SW480 (cell line): Measurements from ENCODE around the gene SDF4.

Source experiments
- DNase-seq: peaks from one replicate; pipeline ENCODE4 v3.0.0-alpha.2; 2016; ENCODE audit warnings: low spot score

Gene SDF4

GRCh38 chr1:1231400-1232207, at the start of gene SDF4:
SDF4 (minus strand) TSS chr1:1232001; CDS start chr1:1228772, 3,229 bp downstream.
- peak; percentile 96 for DNase-seq

- DNase-seq: no peak
Observed at GRCh38 chr1:1280782-1281481, 49.1 kb upstream of the SDF4 start.

GRCh38 chr1:1279028-1279427, 47.2 kb upstream of the SDF4 start:
- no peak for DNase-seq

GRCh38 chr1:1278620-1279019, 46.8 kb upstream of the SDF4 start:
- no peak for DNase-seq

- no peak for DNase-seq
Observed at GRCh38 chr1:1275836-1276235, 44.0 kb upstream of the SDF4 start.

- no peak for DNase-seq
Observed at GRCh38 chr1:1274931-1275431, 43.2 kb upstream of the SDF4 start.

GRCh38 chr1:1274299-1274930, 42.6 kb upstream of the SDF4 start:
- DNase-seq: no peak

- DNase-seq: peak; percentile 90
Observed at GRCh38 chr1:1273512-1274298, 41.9 kb upstream of the SDF4 start, which contains the start of gene UBE2J2. UBE2J2 (minus strand) TSS chr1:1273854; CDS start chr1:1267992, 5,862 bp downstream.

GRCh38 chr1:1273209-1273511, 41.4 kb upstream of the SDF4 start:
- DNase-seq: no peak

- peak; percentile 62 for DNase-seq
Observed at GRCh38 chr1:1272341-1273208, 40.8 kb upstream of the SDF4 start.

GRCh38 chr1:1270813-1271212, 39.0 kb upstream of the SDF4 start:
- DNase-seq: no peak

GRCh38 chr1:1268284-1268682, 36.5 kb upstream of the SDF4 start:
- DNase-seq: no peak

- no peak for DNase-seq
Observed at GRCh38 chr1:1267488-1268283, 35.9 kb upstream of the SDF4 start.

GRCh38 chr1:1264868-1265272, 33.1 kb upstream of the SDF4 start:
- DNase-seq: peak; percentile 72

- no peak for DNase-seq
Observed at GRCh38 chr1:1264026-1264425, 32.2 kb upstream of the SDF4 start.

- no peak for DNase-seq
Observed at GRCh38 chr1:1262758-1263157, 31.0 kb upstream of the SDF4 start.

- no peak for DNase-seq
Observed at GRCh38 chr1:1262071-1262470, 30.3 kb upstream of the SDF4 start.

- DNase-seq: no peak
Observed at GRCh38 chr1:1260843-1261560, 29.2 kb upstream of the SDF4 start.

GRCh38 chr1:1259951-1260600, 28.3 kb upstream of the SDF4 start:
- no peak for DNase-seq
